ENCODE results near the gene RNF157.
"Not testable (repeated sequence)": the region's sequence is repeated elsewhere in the genome, so short reads cannot be mapped to it uniquely, and the experiment has no call there.

Gene RNF157

DNA sequence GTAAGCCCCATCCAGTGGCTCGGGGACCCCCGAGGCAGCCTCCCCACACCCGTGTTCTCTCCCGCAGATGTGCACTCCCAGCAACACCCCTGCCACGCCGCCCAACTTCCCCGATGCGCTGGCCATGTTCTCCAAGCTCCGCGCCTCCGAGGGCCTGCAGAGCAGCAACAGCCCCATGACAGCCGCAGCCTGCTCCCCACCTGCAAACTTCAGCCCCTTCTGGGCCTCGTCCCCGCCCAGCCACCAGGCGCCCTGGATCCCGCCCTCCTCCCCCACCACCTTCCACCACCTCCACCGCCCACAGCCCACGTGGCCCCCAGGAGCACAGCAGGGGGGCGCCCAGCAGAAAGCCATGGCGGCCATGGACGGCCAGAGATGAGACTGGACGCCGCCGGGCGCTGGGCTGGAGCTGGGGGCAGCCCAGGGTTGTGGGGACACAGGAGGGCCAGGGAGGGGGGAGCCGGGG is 29.9 kb upstream of the RNF157 start:
- DNase-seq = no peak

DNA sequence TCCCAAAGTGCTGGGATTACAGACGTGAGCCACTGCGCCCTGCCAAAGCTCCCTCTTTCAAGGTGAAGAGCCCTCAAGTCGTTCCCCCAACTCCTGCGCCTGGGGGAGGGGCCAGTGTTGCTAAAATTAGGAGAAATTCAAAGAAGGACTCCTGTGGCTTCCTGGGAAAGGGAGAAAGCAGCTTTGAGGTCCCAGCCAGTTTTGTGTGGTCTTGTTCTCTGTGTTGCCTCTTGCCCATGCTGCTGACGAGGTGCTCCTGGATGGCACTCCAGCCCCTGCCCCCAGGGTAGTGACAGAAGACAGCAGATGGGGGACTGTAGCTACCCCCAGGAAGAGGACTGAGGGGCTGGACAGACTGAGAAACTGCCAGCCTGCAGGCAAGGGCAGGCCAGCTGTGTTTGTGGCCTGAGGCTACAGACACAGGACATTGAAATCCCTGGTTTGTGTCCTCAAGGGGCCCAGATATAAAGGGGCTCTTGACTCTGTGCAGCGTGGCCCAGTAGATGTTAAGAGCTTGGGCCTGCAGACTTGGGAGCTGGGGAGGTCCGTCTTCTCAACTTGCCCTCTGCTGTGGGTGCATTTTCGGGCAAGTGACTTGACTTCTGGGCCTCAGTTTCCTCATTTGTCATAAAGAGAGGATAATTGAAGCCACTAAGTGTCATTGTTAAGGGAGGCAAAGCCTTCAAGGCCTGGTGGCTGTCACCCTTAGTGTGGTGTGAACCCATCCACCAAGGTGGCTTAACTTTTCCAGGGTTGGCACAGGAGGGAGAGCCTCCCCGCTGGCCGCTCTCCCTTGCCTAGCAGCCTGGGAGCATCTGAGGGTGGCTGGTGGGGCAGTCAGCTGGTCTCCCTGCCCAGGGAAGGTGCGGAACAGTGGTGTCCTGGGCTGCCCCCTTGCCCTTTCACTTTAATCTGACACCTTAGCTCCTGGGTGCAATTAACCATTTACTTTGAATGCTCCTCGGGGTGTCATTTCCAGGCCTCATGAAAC is 29.0 kb upstream of the RNF157 start:
- no peak for DNase-seq

- peak in 1 of 2 experiments; percentile 27 for DNase-seq
These were observed 27.9 kb upstream of the RNF157 start for GRCh38 chr17:76268015-76268749.

DNA sequence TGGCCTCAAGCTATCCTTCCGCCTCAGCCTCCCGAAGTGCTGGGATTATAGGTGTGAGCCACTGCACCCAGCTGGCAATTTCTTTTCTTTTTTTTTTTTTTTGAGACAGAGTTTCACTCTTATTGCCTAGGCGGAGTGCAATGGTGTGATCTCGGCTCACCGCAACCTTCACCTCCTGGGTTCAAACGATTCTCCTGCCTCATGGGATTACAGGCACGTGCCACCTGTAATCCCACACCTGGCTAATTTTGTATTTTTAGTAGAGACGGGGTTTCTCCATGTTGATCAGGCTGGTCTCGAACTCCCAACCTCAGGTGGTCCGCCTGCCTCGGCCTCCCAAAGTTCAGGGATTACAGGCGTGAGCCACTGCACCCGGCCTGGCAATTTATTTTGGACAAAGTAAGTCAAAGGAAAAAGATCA is 27.3 kb upstream of the RNF157 start:
- DNase-seq = not testable (repeated sequence)

- DNase-seq = no peak
These were observed 26.8 kb upstream of the RNF157 start for GRCh38 chr17:76267051-76267576.

- no peak for DNase-seq
These were observed 26.1 kb upstream of the RNF157 start for GRCh38 chr17:76266244-76266938.

- DNase-seq = peak in 1 of 2 experiments; percentile 70
These were observed 25.4 kb upstream of the RNF157 start for GRCh38 chr17:76265624-76266243.

DNA sequence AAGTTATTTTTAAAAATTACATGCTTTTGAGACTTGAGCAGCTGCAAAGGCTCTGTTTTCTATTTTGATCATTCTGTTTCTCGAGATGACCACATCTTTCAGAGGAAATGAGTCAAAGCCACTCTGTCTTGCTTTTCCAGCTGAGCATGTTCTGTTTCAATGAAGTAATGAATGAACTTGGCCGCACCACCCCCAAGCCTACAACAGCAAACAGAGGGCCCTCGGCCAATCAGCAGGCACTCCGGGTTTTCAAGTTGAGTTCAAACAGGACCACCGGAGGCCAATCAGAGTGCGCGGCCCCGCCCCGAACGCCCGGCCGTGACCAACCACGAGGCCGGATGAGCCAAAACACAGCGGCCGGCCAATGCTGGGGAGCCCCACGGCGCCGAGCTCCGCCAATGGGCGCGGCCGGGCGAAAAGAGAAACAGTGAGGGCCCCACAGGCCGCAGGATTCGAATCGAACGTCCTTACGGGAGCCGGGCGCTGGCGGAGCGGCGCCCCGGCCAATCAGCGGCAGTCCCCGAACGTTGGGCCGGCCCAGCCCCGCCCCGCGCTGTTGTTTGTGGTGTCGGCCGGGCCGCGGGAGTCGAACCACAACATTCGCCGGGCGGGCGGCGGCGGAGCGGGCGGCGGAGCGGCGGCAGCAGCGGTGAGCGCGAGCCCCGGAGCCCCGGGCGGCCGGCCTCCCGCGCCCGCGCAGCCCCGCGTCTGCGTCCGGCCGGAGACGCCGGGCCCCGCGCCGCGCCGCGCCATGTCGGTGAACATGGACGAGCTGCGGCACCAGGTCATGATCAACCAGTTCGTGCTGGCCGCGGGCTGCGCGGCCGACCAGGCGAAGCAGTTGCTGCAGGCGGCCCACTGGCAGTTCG is 24.7 kb upstream of the RNF157 start, which contains the start of gene UBALD2:
TSS of gene UBALD2 (plus strand) at position 594 of the 869 bp plus-strand sequence. CDS start at position 752, 158 bp downstream.
- peak; percentile 97 to 99 for DNase-seq

- DNase-seq = no peak
These were observed 24.1 kb upstream of the RNF157 start for GRCh38 chr17:76264425-76264754.

DNA sequence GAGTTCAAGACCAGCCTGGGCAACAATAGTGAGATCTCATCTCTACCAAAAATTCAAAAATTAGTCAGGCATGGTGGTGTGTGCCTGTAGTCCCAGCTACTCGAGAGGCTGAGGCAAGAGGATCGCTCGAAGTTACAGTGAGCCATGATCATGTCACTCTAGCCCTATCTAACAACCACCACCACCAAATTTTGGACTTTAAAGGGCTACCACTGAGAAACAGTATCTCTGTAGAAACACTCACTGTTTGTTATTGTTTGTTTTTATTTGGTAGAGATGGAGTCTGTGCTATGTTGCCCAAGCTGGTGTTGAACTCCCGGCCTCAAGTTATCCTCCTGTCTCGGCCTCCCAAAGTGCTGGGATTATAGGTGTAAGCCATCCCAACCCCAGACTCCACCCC is 23.6 kb upstream of the RNF157 start:
- no peak for DNase-seq

DNA sequence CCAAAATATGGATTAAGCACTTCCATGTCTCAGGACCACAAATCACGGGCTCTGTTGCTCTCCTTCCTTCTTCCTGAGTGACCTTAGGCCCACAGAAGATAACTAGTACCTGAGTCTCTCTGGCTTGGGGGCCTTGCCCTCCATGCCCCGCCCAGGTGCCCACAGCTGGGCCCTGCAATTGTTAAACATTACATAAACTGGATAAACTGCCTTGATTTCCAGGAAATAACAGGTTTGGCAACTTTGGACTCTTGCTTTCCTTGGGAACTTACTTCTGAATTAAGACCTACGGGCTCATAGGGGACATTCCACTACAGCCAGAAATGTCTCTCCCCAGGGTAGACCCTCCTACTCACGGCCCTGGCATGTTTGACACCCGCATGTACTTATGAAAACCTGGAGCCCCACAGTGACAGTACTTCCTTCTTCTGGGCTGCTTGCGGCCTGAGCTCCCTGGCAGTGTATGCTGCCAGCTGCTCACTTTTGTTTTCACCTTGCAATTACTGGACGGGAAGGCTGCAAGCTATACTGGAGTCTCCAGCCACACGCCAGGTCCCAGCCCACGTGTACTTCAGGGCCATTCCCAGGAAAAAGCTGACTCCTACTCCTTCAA is 22.5 kb upstream of the RNF157 start:
- peak in 1 of 2 experiments; percentile 29 for DNase-seq

GRCh38 chr17:76261421-76262215 is 21.3 kb upstream of the RNF157 start:
- no peak for DNase-seq

- no peak for DNase-seq
These were observed 20.4 kb upstream of the RNF157 start for GRCh38 chr17:76260669-76261068.

GRCh38 chr17:76260220-76260619 is 19.9 kb upstream of the RNF157 start:
- DNase-seq = no peak

DNA sequence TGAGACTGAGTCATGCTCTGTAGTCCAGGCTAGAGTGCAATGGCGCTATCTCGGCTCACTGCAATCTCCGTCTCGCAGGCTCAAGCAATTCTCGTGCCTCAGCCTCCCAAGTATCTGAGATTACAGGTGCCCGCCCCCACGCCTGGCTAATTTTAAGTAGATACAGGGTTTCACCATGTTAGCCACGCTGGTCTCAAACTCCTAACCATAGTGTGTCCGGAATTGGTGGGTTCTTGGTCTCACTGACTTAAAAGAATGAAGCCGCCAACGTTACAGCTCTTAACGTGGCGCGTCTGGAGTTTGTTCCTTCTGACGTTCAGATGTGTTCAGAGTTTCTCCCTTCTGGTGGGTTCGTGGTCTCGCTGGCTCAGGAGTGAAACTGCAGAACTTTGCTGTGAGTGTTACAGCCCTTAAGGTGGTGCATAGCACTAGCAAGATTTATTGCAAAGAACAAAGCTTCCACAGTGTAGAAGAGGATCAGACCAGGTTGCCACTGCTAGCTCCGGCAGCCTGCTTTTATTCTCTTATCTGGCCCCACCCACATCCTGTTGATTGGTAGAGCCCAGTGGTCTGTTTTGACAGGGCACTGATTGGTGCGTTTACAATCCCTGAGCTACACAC is 16.2 kb upstream of the RNF157 start:
- not testable (repeated sequence) for DNase-seq

DNA sequence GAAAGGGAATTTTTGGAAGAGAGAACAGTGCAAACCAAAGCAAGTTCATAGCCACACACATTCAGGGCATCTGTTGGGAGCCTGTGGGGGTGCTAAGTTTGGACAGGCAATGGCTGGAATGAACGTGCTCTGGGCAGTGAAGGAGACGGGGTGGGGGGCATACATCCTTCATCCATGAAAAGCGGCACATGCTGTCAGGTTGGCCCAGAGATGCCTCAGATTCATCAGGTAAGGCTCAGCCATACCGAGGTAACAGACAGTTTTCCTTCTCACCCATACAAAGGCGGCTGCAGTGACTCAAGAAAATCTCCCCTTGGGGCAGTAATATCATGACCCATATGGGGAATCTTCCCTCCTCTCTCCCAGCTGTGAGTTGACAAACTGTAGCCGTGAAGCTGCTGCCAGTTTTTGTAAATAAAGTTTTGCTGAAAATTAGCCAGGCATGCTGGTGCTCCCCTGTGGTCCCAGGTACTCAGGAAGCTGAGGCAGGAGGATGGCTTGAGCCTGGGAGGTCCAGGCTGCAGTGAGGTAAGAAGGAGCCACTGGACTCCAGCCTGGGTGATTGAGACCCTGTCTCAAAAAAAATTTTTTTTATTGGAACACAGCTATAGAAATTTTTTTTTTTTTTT is 15.6 kb upstream of the RNF157 start:
- no peak for DNase-seq

GRCh38 chr17:76254275-76254674 is 14.0 kb upstream of the RNF157 start:
- no peak for DNase-seq

GRCh38 chr17:76253841-76254240 is 13.5 kb upstream of the RNF157 start:
- DNase-seq = no peak

Measured in NCI-H446 (cell line).